Activated naive CD4-positive, alpha-beta T cell treated with anti-CD3 and anti-CD28 coated beads, Interleukin-2, amount 50 U/mL, for 72 hours (primary cell): ENCODE results near the gene NPFFR1. TPM values are rescaled to one million over a fixed set of nuclear protein-coding genes. Genes with fewer than 3 reads are reported as not detected.

ENCODE experiments used
- ATAC-seq, 2 donors: fragments of 150-1000 bp; cut with Tn5 transposase; 2 replicates each; pipeline ENCODE4 v1.10.0; 2021; ENCODE audit warnings: mild to moderate bottlenecking in 2 of 2, moderate library complexity in 2 of 2
- DNase-seq, 2 donors: peaks; one replicate each; pipeline ENCODE4 v3.0.0; 2021 to 2022; ENCODE audit warnings: low spot score in 2 of 2
- H3K27ac Mint-ChIP-seq, 2 donors: one replicate each; pipeline ENCODE4 v1.8.0; 2022; ENCODE audit warnings: mild to moderate bottlenecking in 2 of 2, mixed read lengths in 2 of 2
- H3K36me3 Mint-ChIP-seq, 2 donors: one replicate each; pipeline ENCODE4 v1.8.0; 2022; ENCODE audit warnings: mixed read lengths in 2 of 2
- H3K9me3 Mint-ChIP-seq, 2 donors: one replicate each; pipeline ENCODE4 v1.8.0; 2022; ENCODE audit warnings: mixed read lengths in 2 of 2
- total RNA-seq, 2 donors: library from RNA; stranded (reverse); gene quantifications; one replicate each; pipeline ENCODE4 v1.2.3, GENCODE V29; 2022

The NPFFR1 gene
- not detected for total RNA-seq

GRCh38 chr10:70283445-70284399, at the start of gene NPFFR1:
TSS of gene NPFFR1 (minus strand) at chr10:70284004. CDS start at chr10:70283676, 328 bp downstream.
- Mint-ChIP-seq H3K27ac (no peak within 1 kb of the TSS), H3K9me3 (no peaks in the 10 kb centered on the region), H3K36me3 (peaks cover 0 to 5% of the 10 kb centered on the region in 2 donors)
- no peak for DNase-seq
- no peak for ATAC-seq

GRCh38 chr10:70333268-70333667, 49.5 kb upstream of the NPFFR1 start:
- H3K36me3 Mint-ChIP-seq: peaks cover 18 to 20% of the 10 kb centered on the region in 2 donors
- H3K27ac Mint-ChIP-seq: no peak overlapping the region
- ATAC-seq (no peak), DNase-seq (no peak)
- H3K9me3 Mint-ChIP-seq: peaks cover 0 to 5% of the 10 kb centered on the region in 2 donors

DNA sequence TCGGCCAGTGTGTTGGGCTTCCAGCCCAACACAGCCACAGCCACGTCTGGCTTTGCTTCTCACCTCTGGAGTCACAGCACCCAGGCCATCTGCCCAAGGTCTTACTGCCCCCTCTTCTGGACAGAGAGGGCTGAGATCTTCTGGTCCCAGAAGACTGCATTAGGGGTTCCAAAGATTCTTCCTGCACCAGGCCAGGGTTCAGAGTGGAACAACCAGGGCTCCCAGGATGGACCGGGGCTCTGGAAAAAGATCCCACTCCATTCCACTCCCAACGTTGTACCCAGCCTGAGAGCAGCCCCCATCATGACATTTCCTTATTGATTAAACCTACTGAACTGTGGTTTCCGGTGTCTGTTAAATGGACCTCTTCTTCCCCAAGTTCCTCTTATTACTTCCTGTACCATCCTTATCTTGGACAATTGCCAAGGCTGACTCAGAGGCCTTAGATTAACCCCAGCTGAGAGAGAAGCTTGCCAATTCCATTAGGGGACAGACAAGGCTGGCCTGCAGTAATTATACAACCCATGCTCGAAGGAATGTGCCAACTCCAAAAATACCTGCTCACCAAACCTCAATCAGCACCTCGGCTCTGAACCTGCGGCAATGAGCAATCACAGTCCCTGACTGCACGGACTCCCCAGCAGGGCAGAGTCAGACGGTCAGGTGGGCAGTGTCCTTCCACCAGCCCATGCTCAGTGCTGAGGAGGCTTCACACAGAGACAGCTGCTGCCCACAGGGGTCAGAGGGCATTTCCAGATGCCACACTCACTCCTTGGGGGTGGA, 47.9 kb upstream of the NPFFR1 start:
- ATAC-seq (peak in 1 of 2 donors; percentile 51), DNase-seq (no peak)
- Mint-ChIP-seq H3K27ac (peak overlapping the region in 1 of 2 donors; percentile 18), H3K9me3 (peaks cover 0 to 5% of the 10 kb centered on the region in 2 donors), H3K36me3 (peaks cover 11 to 18% of the 10 kb centered on the region in 2 donors)

- DNase-seq (no peak), ATAC-seq (no peak)
- peaks cover 6 to 18% of the 10 kb centered on the region in 2 donors for H3K36me3 Mint-ChIP-seq
- H3K27ac Mint-ChIP-seq: no peak overlapping the region
- H3K9me3 Mint-ChIP-seq: peaks cover 0 to 5% of the 10 kb centered on the region in 2 donors
Observed at GRCh38 chr10:70331160-70331485, 47.3 kb upstream of the NPFFR1 start.

GRCh38 chr10:70330671-70331070, 46.9 kb upstream of the NPFFR1 start:
- Mint-ChIP-seq H3K36me3 (peaks cover 1 to 18% of the 10 kb centered on the region in 2 donors), H3K27ac (no peak overlapping the region), H3K9me3 (peaks cover 0 to 5% of the 10 kb centered on the region in 2 donors)
- no peak for DNase-seq
- ATAC-seq: no peak

- ATAC-seq: no peak
- Mint-ChIP-seq H3K36me3 (peaks cover 0 to 14% of the 10 kb centered on the region in 2 donors), H3K9me3 (peaks cover 0 to 5% of the 10 kb centered on the region in 2 donors), H3K27ac (no peak overlapping the region)
- DNase-seq: no peak
Observed at GRCh38 chr10:70328967-70329366, 45.2 kb upstream of the NPFFR1 start.

GRCh38 chr10:70328018-70328417, 44.2 kb upstream of the NPFFR1 start:
- no peak for DNase-seq
- H3K36me3 Mint-ChIP-seq: peaks cover 0 to 5% of the 10 kb centered on the region in 2 donors
- H3K9me3 Mint-ChIP-seq: peaks cover 0 to 4% of the 10 kb centered on the region in 2 donors
- H3K27ac Mint-ChIP-seq: no peak overlapping the region
- ATAC-seq: no peak

DNA sequence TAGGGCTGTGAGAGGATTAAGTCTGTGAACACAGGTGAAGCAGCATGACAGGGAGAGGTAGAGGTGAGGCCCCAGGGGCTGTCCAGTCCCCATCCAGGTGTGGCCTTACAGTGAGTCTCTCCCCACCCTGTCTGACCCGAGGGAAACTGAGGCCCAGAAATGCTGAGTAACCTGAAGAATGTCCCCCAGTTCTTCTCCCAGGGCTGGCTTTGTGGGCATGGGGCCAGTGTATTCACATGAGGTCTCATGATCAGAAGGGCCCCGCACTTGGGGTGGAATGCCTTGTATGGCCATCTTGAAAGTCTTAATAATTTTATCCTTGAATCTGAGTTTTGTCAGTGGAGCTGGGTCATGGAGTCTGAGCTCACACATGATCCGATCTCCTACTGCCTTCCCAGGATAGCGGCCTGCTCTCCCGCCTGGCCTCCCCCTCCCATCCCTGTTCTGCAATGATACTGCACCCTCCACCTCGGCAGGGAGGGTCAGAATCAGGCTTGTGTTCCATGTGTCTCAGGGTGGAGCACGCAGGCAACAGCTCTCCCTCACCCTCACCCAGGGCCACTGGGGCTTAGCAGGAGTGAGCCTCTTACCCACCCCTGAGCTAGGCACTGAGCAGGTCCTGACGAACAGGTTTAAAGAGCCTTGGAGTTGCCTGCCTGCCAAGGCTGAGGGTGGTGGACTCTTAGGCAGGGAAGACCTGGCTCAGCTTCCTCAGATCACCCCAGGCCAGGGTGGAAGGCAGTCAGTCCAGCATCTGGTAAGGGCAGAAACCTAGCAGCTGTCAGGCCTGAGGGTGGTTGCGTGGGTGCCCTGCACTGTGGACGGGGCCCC, 41.4 kb upstream of the NPFFR1 start:
- Mint-ChIP-seq H3K27ac (peak overlapping the region in 1 of 2 donors; percentile 9), H3K36me3 (no peaks in the 10 kb centered on the region), H3K9me3 (no peaks in the 10 kb centered on the region)
- DNase-seq (no peak), ATAC-seq (no peak)

GRCh38 chr10:70324339-70324861, 40.6 kb upstream of the NPFFR1 start:
- H3K9me3 Mint-ChIP-seq: no peaks in the 10 kb centered on the region
- ATAC-seq (peak in 1 of 2 donors; percentile 79), DNase-seq (no peak)
- H3K27ac Mint-ChIP-seq: no peak overlapping the region
- no peaks in the 10 kb centered on the region for H3K36me3 Mint-ChIP-seq

GRCh38 chr10:70323697-70324338, 40.0 kb upstream of the NPFFR1 start:
- peak in 1 of 2 donors; percentile 17 for ATAC-seq
- H3K9me3 Mint-ChIP-seq: no peaks in the 10 kb centered on the region
- H3K27ac Mint-ChIP-seq: no peak overlapping the region
- no peak for DNase-seq
- H3K36me3 Mint-ChIP-seq: no peaks in the 10 kb centered on the region

DNA sequence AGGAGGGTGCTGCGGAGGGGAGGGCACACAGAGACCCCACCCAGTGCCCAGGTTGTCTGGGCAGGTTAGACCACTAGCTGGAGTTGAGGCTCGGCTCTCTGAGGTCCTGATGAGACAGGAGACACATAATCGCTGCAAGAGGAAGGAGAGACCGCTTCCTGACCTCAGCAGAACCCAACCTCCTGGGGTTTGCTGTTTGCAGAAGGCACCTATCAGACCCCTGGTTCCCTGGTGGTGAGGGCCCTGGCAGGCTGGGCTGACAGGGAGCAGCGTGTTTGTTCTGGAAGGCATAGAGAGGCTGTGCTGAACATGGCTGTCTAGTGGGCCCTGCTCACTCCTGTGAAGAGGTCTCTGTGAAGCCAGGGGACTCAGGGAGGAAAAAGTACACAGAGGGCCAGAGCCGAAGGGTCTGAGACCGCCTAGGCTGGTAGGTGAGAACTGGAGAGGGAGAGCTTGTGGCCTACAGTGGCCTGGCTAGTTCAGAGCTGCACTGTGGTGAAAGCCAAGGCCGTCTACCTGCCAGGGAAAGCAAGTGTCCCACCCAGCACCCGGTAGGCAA, 39.4 kb upstream of the NPFFR1 start:
- Mint-ChIP-seq H3K27ac (peak overlapping the region; percentile 29 to 32), H3K36me3 (no peaks in the 10 kb centered on the region), H3K9me3 (no peaks in the 10 kb centered on the region)
- ATAC-seq: no peak
- DNase-seq: no peak

- Mint-ChIP-seq H3K36me3 (no peaks in the 10 kb centered on the region), H3K27ac (peak overlapping the region; percentile 29 to 73), H3K9me3 (no peaks in the 10 kb centered on the region)
- DNase-seq: no peak
- no peak for ATAC-seq
Observed at GRCh38 chr10:70321897-70322890, 38.4 kb upstream of the NPFFR1 start.

DNA sequence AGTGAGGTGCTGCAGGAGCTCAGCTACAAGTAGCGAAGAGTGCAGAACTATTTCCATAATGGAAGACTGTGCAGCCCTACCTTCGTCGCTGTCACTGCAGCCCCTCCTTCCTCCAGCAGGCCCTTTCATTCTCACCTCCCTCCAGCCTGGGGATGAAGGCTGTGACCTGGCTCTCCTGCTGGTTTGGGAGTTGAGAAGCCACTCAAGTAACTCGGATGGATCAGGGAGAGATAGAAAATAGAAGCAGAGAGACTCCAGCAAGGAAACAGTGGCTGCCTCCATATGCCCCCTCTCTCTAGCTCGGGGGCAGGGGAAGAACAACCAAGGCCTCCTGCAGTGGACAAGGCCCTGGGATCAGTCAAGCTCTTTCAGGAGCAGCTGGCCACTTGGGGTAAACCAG, 37.4 kb upstream of the NPFFR1 start:
- ATAC-seq (no peak), DNase-seq (no peak)
- Mint-ChIP-seq H3K27ac (no peak overlapping the region), H3K36me3 (no peaks in the 10 kb centered on the region), H3K9me3 (no peaks in the 10 kb centered on the region)

- Mint-ChIP-seq H3K9me3 (no peaks in the 10 kb centered on the region), H3K27ac (no peak overlapping the region), H3K36me3 (no peaks in the 10 kb centered on the region)
- no peak for DNase-seq
- no peak for ATAC-seq
Observed at GRCh38 chr10:70320751-70321150, 36.9 kb upstream of the NPFFR1 start.

DNA sequence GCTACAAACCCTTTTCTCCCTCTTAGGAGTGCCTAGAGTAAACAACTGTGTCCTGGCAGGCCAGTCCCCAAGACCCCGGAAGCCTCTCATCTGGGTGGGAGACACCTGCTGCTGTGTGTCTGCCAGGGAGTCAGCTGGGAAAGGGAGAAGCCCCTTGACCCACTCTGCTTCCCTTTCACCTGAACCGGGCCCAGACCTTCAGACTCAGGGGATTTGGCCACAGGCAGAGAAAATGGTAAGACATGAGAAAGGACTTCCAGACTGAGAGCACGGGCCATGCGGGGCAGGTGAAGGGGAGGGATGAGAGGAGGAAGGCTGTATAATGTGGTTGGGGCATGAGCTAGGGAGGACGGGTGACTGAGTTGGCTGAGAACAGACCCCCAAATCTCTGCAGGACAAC, 36.0 kb upstream of the NPFFR1 start:
- Mint-ChIP-seq H3K27ac (peak overlapping the region in 1 of 2 donors; percentile 24), H3K9me3 (no peaks in the 10 kb centered on the region), H3K36me3 (no peaks in the 10 kb centered on the region)
- ATAC-seq (no peak), DNase-seq (no peak)
